Measurements from ENCODE around the gene KIAA1755. TPM values are rescaled to one million over a fixed set of nuclear protein-coding genes. Genes with fewer than 3 reads are reported as not detected.

The KIAA1755 gene
- total and polyA plus RNA-seq, 7 experiments from 2014 or later = not detected

- H3K27ac Mint-ChIP-seq = no peak overlapping the region
- H3K9me3 Mint-ChIP-seq = no peaks in the 10 kb centered on the region
- no peak for DNase-seq
- intact Hi-C loops (cut with micrococcal nuclease) = no loop called here
- no peaks in the 10 kb centered on the region for H3K36me3 Mint-ChIP-seq
- peaks cover 0 to 4% (median 0%) of the 10 kb centered on the region in 7 donors for H3K4me1 Mint-ChIP-seq
- no peak overlapping the region for H3K4me3 Mint-ChIP-seq
- no peaks in the 10 kb centered on the region for H3K4me1 ChIP-seq (ENCODE audit: control insufficient read depth in 2 of 2, insufficient read depth in 2 of 2, low read length in 2 of 2)
- ChIA-PET CTCF (no interaction called here), POLR2A (no interaction called here)
- no peaks in the 10 kb centered on the region for H3K36me3 ChIP-seq (ENCODE audit: control insufficient read depth in 2 of 3, insufficient read depth in 3 of 3, low read length in 3 of 3)
- ATAC-seq = no peak
- no peaks in the 10 kb centered on the region for H3K27me3 Mint-ChIP-seq
- H3K27me3 ChIP-seq (ENCODE audit: control insufficient read depth in 2 of 2, insufficient read depth in 2 of 2, low read length in 2 of 2) = no peaks in the 10 kb centered on the region
- H3K9me3 ChIP-seq (ENCODE audit: control insufficient read depth in 2 of 3, low read length in 3 of 3) = no peaks in the 10 kb centered on the region
- no peak overlapping the region for H3K4me3 ChIP-seq (ENCODE audit: low read length)
- no peak overlapping the region for H3K27ac ChIP-seq (ENCODE audit: low read depth, low read length)
These were observed 45.0 kb downstream of the KIAA1755 start for GRCh38 chr20:38215194-38216182.

GRCh38 chr20:38214256-38215193 lies 46.0 kb downstream of the KIAA1755 start:
- intact Hi-C loops (cut with micrococcal nuclease) = no loop called here
- CTCF ChIA-PET = no interaction called here
- H3K27me3 Mint-ChIP-seq = no peaks in the 10 kb centered on the region

DNA sequence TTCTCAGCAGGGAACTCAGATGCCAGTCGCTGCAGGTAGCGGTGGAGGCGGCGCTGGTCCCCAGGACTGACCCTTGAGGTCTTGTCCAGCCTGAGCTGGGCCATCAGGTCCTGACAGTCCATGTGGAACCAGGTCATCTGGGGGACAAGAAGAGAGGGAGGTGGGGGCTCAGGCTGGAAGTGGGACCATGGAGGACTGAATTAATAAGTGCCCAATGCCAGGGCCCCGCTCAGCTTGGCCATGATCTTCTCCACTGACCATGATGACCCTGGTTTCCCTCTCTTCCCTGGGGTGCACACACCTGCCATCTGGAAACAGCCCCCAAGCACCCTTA lies 47.0 kb downstream of the KIAA1755 start:
- H3K36me3 ChIP-seq (ENCODE audit: control insufficient read depth in 2 of 3, insufficient read depth in 3 of 3, low read length in 3 of 3) = no peaks in the 10 kb centered on the region
- intact Hi-C loops (cut with micrococcal nuclease) = no loop called here
- H3K27me3 ChIP-seq (ENCODE audit: control insufficient read depth in 2 of 2, insufficient read depth in 2 of 2, low read length in 2 of 2) = no peaks in the 10 kb centered on the region
- CTCF ChIA-PET = interaction anchor here (1.1 kb wide), 1 partner anchor 8 kb away, joined by 3 read pairs; no protein-coding TSS in a partner anchor
- H3K36me3 Mint-ChIP-seq = no peaks in the 10 kb centered on the region
- H3K4me1 Mint-ChIP-seq = peaks cover 0 to 4% (median 0%) of the 10 kb centered on the region in 7 donors
- H3K27ac Mint-ChIP-seq = no peak overlapping the region
- no peak overlapping the region for H3K4me3 Mint-ChIP-seq
- no peak for ATAC-seq
- no peaks in the 10 kb centered on the region for H3K9me3 ChIP-seq (ENCODE audit: control insufficient read depth in 2 of 3, low read length in 3 of 3)
- no peak overlapping the region for H3K4me3 ChIP-seq (ENCODE audit: low read length)
- H3K27ac ChIP-seq (ENCODE audit: low read depth, low read length) = no peak overlapping the region
- DNase-seq = no peak
- no peaks in the 10 kb centered on the region for H3K4me1 ChIP-seq (ENCODE audit: control insufficient read depth in 2 of 2, insufficient read depth in 2 of 2, low read length in 2 of 2)
- POLR2A ChIA-PET = no interaction called here
- H3K9me3 Mint-ChIP-seq = no peaks in the 10 kb centered on the region
- peaks cover 0 to 3% (median 2%) of the 10 kb centered on the region in 5 donors for H3K27me3 Mint-ChIP-seq

More at GRCh38 chr20:38214256-38215193, 46.0 kb downstream of the KIAA1755 start:
- Histone ChIP-seq H3K36me3 (ENCODE audit: control insufficient read depth in 2 of 3, insufficient read depth in 3 of 3, low read length in 3 of 3) (no peaks in the 10 kb centered on the region), H3K4me3 (ENCODE audit: low read length) (no peak overlapping the region), H3K27ac (ENCODE audit: low read depth, low read length) (no peak overlapping the region), H3K4me1 (ENCODE audit: control insufficient read depth in 2 of 2, insufficient read depth in 2 of 2, low read length in 2 of 2) (no peaks in the 10 kb centered on the region), H3K27me3 (ENCODE audit: control insufficient read depth in 2 of 2, insufficient read depth in 2 of 2, low read length in 2 of 2) (no peaks in the 10 kb centered on the region), H3K9me3 (ENCODE audit: control insufficient read depth in 2 of 3, low read length in 3 of 3) (no peaks in the 10 kb centered on the region)
- Mint-ChIP-seq H3K36me3 (no peaks in the 10 kb centered on the region), H3K27ac (no peak overlapping the region), H3K4me1 (peaks cover 0 to 4% (median 0%) of the 10 kb centered on the region in 7 donors), H3K4me3 (no peak overlapping the region), H3K9me3 (no peaks in the 10 kb centered on the region)
- no peak for DNase-seq
- no peak for ATAC-seq
- POLR2A ChIA-PET = no interaction called here

DNA sequence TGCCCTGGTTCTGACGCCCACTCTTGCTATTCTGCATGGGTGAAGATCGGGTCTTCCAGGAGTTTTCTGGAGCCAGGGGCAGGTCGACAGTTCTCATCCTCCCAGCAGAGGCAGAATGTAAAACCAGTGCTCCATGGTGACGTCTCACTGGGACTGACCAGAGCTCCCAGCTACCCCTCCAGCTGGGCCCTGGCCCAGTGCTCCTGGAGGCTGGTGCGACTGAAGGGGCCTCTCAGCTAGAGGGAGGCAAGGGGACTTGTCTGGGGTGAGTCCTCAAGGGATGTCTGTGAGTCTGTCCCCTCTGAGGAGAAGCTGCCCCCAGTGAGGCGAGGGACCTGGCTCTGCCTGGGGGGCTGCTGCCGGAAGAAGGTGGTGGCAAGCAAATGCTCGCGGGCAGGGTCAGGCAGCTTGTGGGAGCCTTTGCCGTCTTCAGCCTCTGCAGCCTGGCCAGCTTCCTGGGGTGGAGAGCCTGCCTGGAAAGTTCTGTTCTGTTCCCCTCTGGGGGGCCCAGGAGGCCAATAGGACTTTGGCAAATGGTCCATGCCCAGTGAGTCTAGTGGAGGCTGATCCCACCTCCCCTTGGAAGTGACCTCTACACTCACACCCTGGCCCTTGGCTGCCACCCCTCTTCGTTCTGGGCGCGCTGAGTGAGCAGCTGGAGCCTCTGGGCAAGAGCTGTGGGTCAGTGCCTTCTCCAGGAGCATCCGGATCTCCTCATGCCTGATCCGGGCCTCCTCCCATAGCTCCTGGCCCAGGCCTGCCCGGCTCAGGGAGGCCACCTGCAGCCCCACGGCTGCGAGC lies 47.5 kb downstream of the KIAA1755 start:
- ChIA-PET POLR2A (no interaction called here), CTCF (interaction anchor here (1.1 kb wide), 1 partner anchor 9 kb away, joined by 3 read pairs; no protein-coding TSS in a partner anchor)
- DNase-seq = no peak
- Histone ChIP-seq H3K27ac (ENCODE audit: low read depth, low read length) (no peak overlapping the region), H3K4me1 (ENCODE audit: control insufficient read depth in 2 of 2, insufficient read depth in 2 of 2, low read length in 2 of 2) (no peaks in the 10 kb centered on the region), H3K36me3 (ENCODE audit: control insufficient read depth in 2 of 3, insufficient read depth in 3 of 3, low read length in 3 of 3) (no peaks in the 10 kb centered on the region), H3K27me3 (ENCODE audit: control insufficient read depth in 2 of 2, insufficient read depth in 2 of 2, low read length in 2 of 2) (no peaks in the 10 kb centered on the region), H3K4me3 (ENCODE audit: low read length) (no peak overlapping the region), H3K9me3 (ENCODE audit: control insufficient read depth in 2 of 3, low read length in 3 of 3) (no peaks in the 10 kb centered on the region)
- no peak for ATAC-seq
- H3K36me3 Mint-ChIP-seq = no peaks in the 10 kb centered on the region
- no peak overlapping the region for H3K4me3 Mint-ChIP-seq
- no peaks in the 10 kb centered on the region for H3K9me3 Mint-ChIP-seq
- H3K27ac Mint-ChIP-seq = no peak overlapping the region
- intact Hi-C loops (cut with micrococcal nuclease) = no loop called here
- peaks cover 0 to 8% (median 7%) of the 10 kb centered on the region in 5 donors for H3K27me3 Mint-ChIP-seq
- peaks cover 0 to 4% (median 0%) of the 10 kb centered on the region in 7 donors for H3K4me1 Mint-ChIP-seq

- no peaks in the 10 kb centered on the region for H3K36me3 Mint-ChIP-seq
These were observed 49.1 kb downstream of the KIAA1755 start for GRCh38 chr20:38211200-38212097.

More at GRCh38 chr20:38211200-38212097, 49.1 kb downstream of the KIAA1755 start:
- ChIA-PET CTCF (interaction anchor here (1.4 kb wide), 1 partner anchor 10 kb away, joined by 8 read pairs; no protein-coding TSS in a partner anchor), POLR2A (no interaction called here)
- DNase-seq (no peak), ATAC-seq (no peak)
- Mint-ChIP-seq H3K4me3 (no peak overlapping the region), H3K4me1 (peaks cover 0 to 4% (median 0%) of the 10 kb centered on the region in 7 donors), H3K27ac (peak overlapping the region in 1 of 9 donors; percentile 2), H3K27me3 (peaks cover 0 to 13% (median 8%) of the 10 kb centered on the region in 5 donors), H3K9me3 (peaks cover 0 to 2% (median 0%) of the 10 kb centered on the region in 11 donors)
- H3K4me1 ChIP-seq (ENCODE audit: control insufficient read depth in 2 of 2, insufficient read depth in 2 of 2, low read length in 2 of 2) = no peaks in the 10 kb centered on the region
- no peak overlapping the region for H3K4me3 ChIP-seq (ENCODE audit: low read length)
- no peaks in the 10 kb centered on the region for H3K36me3 ChIP-seq (ENCODE audit: control insufficient read depth in 2 of 3, insufficient read depth in 3 of 3, low read length in 3 of 3)
- intact Hi-C loops (cut with micrococcal nuclease) = no loop called here
- no peaks in the 10 kb centered on the region for H3K9me3 ChIP-seq (ENCODE audit: control insufficient read depth in 2 of 3, low read length in 3 of 3)
- no peak overlapping the region for H3K27ac ChIP-seq (ENCODE audit: low read depth, low read length)
- no peaks in the 10 kb centered on the region for H3K27me3 ChIP-seq (ENCODE audit: control insufficient read depth in 2 of 2, insufficient read depth in 2 of 2, low read length in 2 of 2)

Data from naive thymus-derived CD4-positive, alpha-beta T cell (primary cell).